Stimulated activated CD8-positive, alpha-beta memory T cell treated with anti-CD3 and anti-CD28 coated beads, Interleukin-7, amount 100 ng/mL, for 1 hour (primary cell): ENCODE results near the gene ANKS3.
A peak's percentile ranks its signal among the peaks of the same experiment; 100 is the strongest.

Experiments used
- DNase-seq, 2 donors: peaks; one replicate each; pipeline ENCODE4 v3.0.0-alpha.2; 2020; ENCODE audit warnings: low read depth in 2 of 2

The ANKS3 gene

GRCh38 chr16:4673387-4674046 is 60.6 kb downstream of the ANKS3 start:
- no peak for DNase-seq

- DNase-seq: no peak
These were observed 65.6 kb downstream of the ANKS3 start for GRCh38 chr16:4668313-4668960.

GRCh38 chr16:4667203-4667963 is 66.7 kb downstream of the ANKS3 start:
- DNase-seq: no peak

- DNase-seq: no peak
These were observed 67.4 kb downstream of the ANKS3 start for GRCh38 chr16:4666537-4667202.

GRCh38 chr16:4664538-4665418 is 69.3 kb downstream of the ANKS3 start:
- DNase-seq: peak; percentile 10 to 19

GRCh38 chr16:4663777-4664465 is 70.2 kb downstream of the ANKS3 start:
- no peak for DNase-seq

GRCh38 chr16:4663465-4663776 is 70.7 kb downstream of the ANKS3 start:
- DNase-seq: no peak

- DNase-seq: no peak
These were observed 72.4 kb downstream of the ANKS3 start for GRCh38 chr16:4661661-4662060.

GRCh38 chr16:4660454-4661007 is 73.5 kb downstream of the ANKS3 start:
- DNase-seq: peak; percentile 25 to 44

- no peak for DNase-seq
These were observed 74.4 kb downstream of the ANKS3 start for GRCh38 chr16:4659363-4660353.

- no peak for DNase-seq
These were observed 77.1 kb downstream of the ANKS3 start for GRCh38 chr16:4656695-4657686.

GRCh38 chr16:4656221-4656620 is 77.8 kb downstream of the ANKS3 start:
- no peak for DNase-seq

- no peak for DNase-seq
These were observed 78.3 kb downstream of the ANKS3 start for GRCh38 chr16:4655801-4656200.

GRCh38 chr16:4654964-4655590 is 79.0 kb downstream of the ANKS3 start:
- no peak for DNase-seq

GRCh38 chr16:4654011-4654963 is 79.8 kb downstream of the ANKS3 start:
- DNase-seq: no peak

GRCh38 chr16:4652561-4652960 is 81.5 kb downstream of the ANKS3 start:
- no peak for DNase-seq
